ENCODE data around the gene GRHPR.
"Not testable (repeated sequence)": the region's sequence is repeated elsewhere in the genome, so short reads cannot be mapped to it uniquely, and the experiment has no call there.

GRCh38 chr9:37473982-37474381 lies 51.5 kb downstream of the GRHPR start:
- TF ChIP-seq, protein P1, sequence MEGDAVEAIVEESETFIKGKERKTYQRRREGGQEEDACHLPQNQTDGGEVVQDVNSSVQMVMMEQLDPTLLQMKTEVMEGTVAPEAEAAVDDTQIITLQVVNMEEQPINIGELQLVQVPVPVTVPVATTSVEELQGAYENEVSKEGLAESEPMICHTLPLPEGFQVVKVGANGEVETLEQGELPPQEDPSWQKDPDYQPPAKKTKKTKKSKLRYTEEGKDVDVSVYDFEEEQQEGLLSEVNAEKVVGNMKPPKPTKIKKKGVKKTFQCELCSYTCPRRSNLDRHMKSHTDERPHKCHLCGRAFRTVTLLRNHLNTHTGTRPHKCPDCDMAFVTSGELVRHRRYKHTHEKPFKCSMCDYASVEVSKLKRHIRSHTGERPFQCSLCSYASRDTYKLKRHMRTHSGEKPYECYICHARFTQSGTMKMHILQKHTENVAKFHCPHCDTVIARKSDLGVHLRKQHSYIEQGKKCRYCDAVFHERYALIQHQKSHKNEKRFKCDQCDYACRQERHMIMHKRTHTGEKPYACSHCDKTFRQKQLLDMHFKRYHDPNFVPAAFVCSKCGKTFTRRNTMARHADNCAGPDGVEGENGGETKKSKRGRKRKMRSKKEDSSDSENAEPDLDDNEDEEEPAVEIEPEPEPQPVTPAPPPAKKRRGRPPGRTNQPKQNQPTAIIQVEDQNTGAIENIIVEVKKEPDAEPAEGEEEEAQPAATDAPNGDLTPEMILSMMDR (conservative IDR thresholded peaks at IDR 0.05; ENCODE audit: low read length), result not testable (repeated sequence)
- TF ChIP-seq EZH2phosphoT487 (IDR thresholded peaks at IDR 0.05; ENCODE audit: borderline replicate concordance, low read depth, low read length), result not testable (repeated sequence)
